K562 (cell line): ENCODE results near the gene F12. TPM values are rescaled to one million over a fixed set of nuclear protein-coding genes. Genes with fewer than 3 reads are reported as not detected.

Source experiments
- FUS ChIP-seq: fragments of 200-400 bp; formaldehyde crosslinking; optimal IDR thresholded peaks from 2 replicates; pipeline ENCODE3; 2017; ENCODE audit warnings: low read depth, low read length
- MCM3 ChIP-seq: fragments of 450-650 bp; IDR thresholded peaks from 2 replicates; pipeline ENCODE4 v1.6.1; 2016
- MGA ChIP-seq: fragments of 450-650 bp; IDR thresholded peaks from 2 replicates; pipeline ENCODE4 v1.6.1; 2016; ENCODE audit warnings: mild to moderate bottlenecking, moderate library complexity
- RREB1 ChIP-seq: fragments of 250-450 bp; sonication (Bioruptor Pico); IDR thresholded peaks from 2 replicates; pipeline ENCODE4 v1.4.0; 2020
- THAP12 ChIP-seq: fragments of 250-450 bp; sonication (Bioruptor Pico); IDR thresholded peaks from 2 replicates; pipeline ENCODE4 v1.9.0; 2021; ENCODE audit warnings: mild to moderate bottlenecking, inconsistent platforms
- polyA plus RNA-seq, 8 experiments: library from polyadenylated mRNA; depleted of rRNA in 4 of 8; stranded (reverse) in 5 of 8; unstranded in 3 of 8; fragments of >200 nt; fragmentation: Nextera tagmentation in 2 of 8; fragmentation: Illumina TruSeq in 1 of 8; extraction: Ambion mirVana in 2 of 8; extraction: Trizol in 1 of 8; gene quantifications; 2 replicates each; pipeline versions ENCODE4 v1.2.1 to v1.2.3, GENCODE V29; 2011 to 2014; ENCODE audit warnings: inconsistent platforms in 1 of 8, missing spikeins in 1 of 8
- total RNA-seq, 7 experiments: library from RNA; depleted of rRNA in 6 of 7; stranded (reverse); fragments of >200 nt in 6 of 7; fragmentation: Illumina TruSeq in 2 of 7; extraction: Trizol in 2 of 7; gene quantifications; 2 replicates each; pipeline versions ENCODE4 v1.2.1 to v1.2.3, GENCODE V29; 2011 to 2021; ENCODE audit warnings: low replicate concordance in 1 of 7

F12 gene
- total and polyA plus RNA-seq, 9 of the 15 experiments (the other 6 are each of a cell fraction or from before 2014, with no cell fraction given) = 0.59 to 18.3 (median 3.6) TPM

GRCh38 chr5:177454397-177455035 lies 45.2 kb upstream of the F12 start (continued):
- TF ChIP-seq MGA = no peak
- TF ChIP-seq FUS = no peak
- TF ChIP-seq THAP12 (CRISPR knock-in tag) = no peak
- TF ChIP-seq RREB1 (CRISPR knock-in tag) = 0 out of 2 replicates have a peak, but pooled peaks have one; percentile 23
- no peak for TF ChIP-seq MCM3
